Endothelial cell of umbilical vein (primary cell): ENCODE data around the gene GALNT17. TPM values are rescaled to one million over a fixed set of nuclear protein-coding genes. Genes with fewer than 3 reads are reported as not detected.

Experiments used
- BruUV-seq: library from RNA; stranded (reverse); fragments of 400-500 nt; replicated peaks from 2 replicates; lab custom pipeline; 2021; lab: Mats Ljungman, UMichigan
- CTCF ChIA-PET: fragments of 300-600, 350-600 bp; sonication (Branson Sonifier 250); formaldehyde crosslinking; loops from one replicate; lab custom pipeline; 2021; ENCODE audit warnings: antibody characterized with exemption, inconsistent platforms; lab: Charles Lee
- POLR2A ChIA-PET: fragments of 300-600, 350-600 bp; sonication (Branson Sonifier 250); formaldehyde crosslinking; loops from one replicate; lab custom pipeline; 2021; ENCODE audit warnings: antibody characterized with exemption, inconsistent platforms; lab: Charles Lee
- DNase-seq: peaks from one replicate; pipeline ENCODE4 v3.0.0-alpha.2; 2011; ENCODE audit warnings: low read depth, low spot score
- FAIRE-seq: peaks from 2 replicates; lab custom pipeline; 2011; peaks lifted over from hg19 to GRCh38; lab: Jason Lieb, UNC
- H2AFZ ChIP-seq: 2 replicates; pipeline ENCODE4 v1.6.0; 2012; ENCODE audit warnings: low read depth, low read length, control low read depth, inconsistent platforms
- H3K27ac ChIP-seq: 2 replicates; pipeline ENCODE4 v1.5.1; 2011; ENCODE audit warnings: low read depth, mild to moderate bottlenecking, control low read depth, low read length, moderate library complexity; ENCODE audit not compliant: insufficient read depth
- H3K27me3 ChIP-seq, 2 experiments: 2 replicates each; pipeline versions ENCODE4 v1.6.0 to v1.6.1; 2011; ENCODE audit warnings: low read length in 2 of 2, mixed read lengths in 1 of 2; ENCODE audit not compliant: control insufficient read depth in 2 of 2, insufficient read depth in 2 of 2
- H3K36me3 ChIP-seq, 2 experiments: 2 replicates in 1 of 2; 3 replicates in 1 of 2; pipeline ENCODE4 v1.5.1; 2011; ENCODE audit warnings: low read length in 2 of 2, mild to moderate bottlenecking in 1 of 2, moderate library complexity in 1 of 2; ENCODE audit not compliant: control insufficient read depth in 2 of 2, insufficient read depth in 2 of 2; ENCODE audit errors: extremely low read depth in 1 of 2
- H3K4me1 ChIP-seq: 3 replicates; pipeline ENCODE4 v1.5.1; 2011; ENCODE audit warnings: mild to moderate bottlenecking, low read length; ENCODE audit not compliant: control insufficient read depth, insufficient read depth; ENCODE audit errors: extremely low read depth
- H3K4me2 ChIP-seq: 2 replicates; pipeline ENCODE4 v1.6.1; 2011; ENCODE audit warnings: low read length, control low read depth, mixed read lengths; ENCODE audit not compliant: insufficient read depth
- H3K4me3 ChIP-seq, 3 experiments: fragments of 200-600 bp in 1 of 3; sonication (generic), shearing (Covaris generic) in 1 of 3; replicated peaks in 1 of 3; 2 replicates each; pipeline ENCODE4 v1.5.1; 2011 to 2016; ENCODE audit warnings: control low read depth in 3 of 3, low read length in 3 of 3, mild to moderate bottlenecking in 2 of 3, inconsistent platforms in 1 of 3, low read depth in 1 of 3, moderate library complexity in 1 of 3; ENCODE audit not compliant: insufficient read depth in 1 of 3
- H3K79me2 ChIP-seq: 2 replicates; pipeline ENCODE4 v1.6.0; 2012; ENCODE audit warnings: low read length, inconsistent platforms; ENCODE audit not compliant: control insufficient read depth, insufficient read depth
- H3K9ac ChIP-seq: replicated peaks from 2 replicates; pipeline ENCODE3; 2011; ENCODE audit warnings: low read length, control low read depth; ENCODE audit not compliant: insufficient read depth; ENCODE audit errors: extremely low read depth
- H3K9me1 ChIP-seq: replicated peaks from 3 replicates; pipeline ENCODE4 v1.6.0; 2011; ENCODE audit warnings: mild to moderate bottlenecking, low read length; ENCODE audit not compliant: control insufficient read depth, insufficient read depth; ENCODE audit errors: extremely low read depth
- H3K9me3 ChIP-seq: replicated peaks from 2 replicates; pipeline ENCODE4 v1.5.1; 2012; ENCODE audit warnings: low read length, inconsistent platforms; ENCODE audit not compliant: control insufficient read depth, insufficient read depth
- H4K20me1 ChIP-seq: replicated peaks from 2 replicates; pipeline ENCODE3; 2011; ENCODE audit warnings: mild to moderate bottlenecking, low read length; ENCODE audit not compliant: control insufficient read depth, insufficient read depth; ENCODE audit errors: extremely low read depth
- CTCF ChIP-seq, 2 donors: IDR thresholded peaks; 1 replicate in 1 of 2; 2 replicates in 1 of 2; pipeline ENCODE4 v1.5.1; 2011; ENCODE audit warnings: low read length in 2 of 2, mild to moderate bottlenecking in 2 of 2, moderate library complexity in 2 of 2, control low read depth in 1 of 2, inconsistent platforms in 1 of 2, low read depth in 1 of 2; ENCODE audit not compliant: insufficient read depth in 1 of 2; ENCODE audit errors: extremely low read depth in 1 of 2
- EZH2 ChIP-seq: IDR thresholded peaks from 2 replicates; pipeline ENCODE4 v1.6.1; 2012; ENCODE audit warnings: borderline replicate concordance, low read depth, mild to moderate bottlenecking, moderate library complexity, low read length, inconsistent platforms; ENCODE audit not compliant: severe bottlenecking
- FOS ChIP-seq: IDR thresholded peaks from 2 replicates; pipeline ENCODE4 v1.6.1; 2011; ENCODE audit warnings: mild to moderate bottlenecking, low read length, moderate library complexity, borderline replicate concordance; ENCODE audit not compliant: insufficient read depth
- GATA2 ChIP-seq: IDR thresholded peaks from 2 replicates; pipeline ENCODE4 v1.7.0; 2011; ENCODE audit warnings: low read depth, mild to moderate bottlenecking, moderate library complexity, mixed read lengths, low read length; ENCODE audit not compliant: insufficient read length, insufficient read depth
- JUN ChIP-seq: IDR thresholded peaks from 2 replicates; pipeline ENCODE4 v1.6.1; 2011; ENCODE audit warnings: borderline replicate concordance, low read depth; ENCODE audit not compliant: insufficient read length, insufficient read depth
- MAX ChIP-seq: IDR thresholded peaks from 2 replicates; pipeline ENCODE4 v1.6.1; 2011; ENCODE audit not compliant: insufficient read depth, insufficient read length
- MYC ChIP-seq: IDR thresholded peaks from one replicate; pipeline ENCODE4 v1.6.1; 2011; ENCODE audit warnings: mild to moderate bottlenecking, low read depth, low read length
- POLR2A ChIP-seq: IDR thresholded peaks from 2 replicates; pipeline ENCODE4 v1.6.1; 2012; ENCODE audit warnings: low read depth, mild to moderate bottlenecking, control low read depth, low read length
- POLR2AphosphoS5 ChIP-seq: IDR thresholded peaks from 2 replicates; pipeline ENCODE4 v1.6.1; 2012; ENCODE audit warnings: low read depth, mild to moderate bottlenecking, control low read depth, low read length, moderate library complexity; ENCODE audit not compliant: insufficient read depth
- dilution Hi-C: fragments of 300-500 bp; cut with MboI; formaldehyde crosslinking; loops from one replicate; pipeline ENCODE4 v1.15.0; 2019; ENCODE audit warnings: low sequenced_read_pairs; ENCODE audit not compliant: extremely low pct_ligation_motif_present
- intact Hi-C: fragments of 100-400 bp; cut with micrococcal nuclease; formaldehyde crosslinking; loops from one replicate; pipeline ENCODE4 v1.10.0; 2022
- polyA plus RNA-seq, 4 experiments: library from polyadenylated mRNA; depleted of rRNA in 3 of 4; stranded (reverse) in 3 of 4; unstranded in 1 of 4; fragments of >200 nt; gene quantifications; 2 replicates each; pipeline versions ENCODE4 v1.2.1 to v1.2.3, GENCODE V29; 2011 to 2012; ENCODE audit warnings: missing spikeins in 1 of 4
- total RNA-seq: library from RNA; stranded (reverse); gene quantifications from 2 replicates; pipeline ENCODE4 v1.2.3, GENCODE V29; 2021

The GALNT17 gene
- total and polyA plus RNA-seq, 2 donors (not counting 3 experiments of a cell fraction or from before 2014, with no cell fraction given) = not detected

- Histone ChIP-seq H2AFZ (no peak overlapping the region), H3K9me1 (no peaks in the 10 kb centered on the region), H3K27me3 (no peaks in the 10 kb centered on the region), H3K36me3 (no peaks in the 10 kb centered on the region), H3K4me1 (no peaks in the 10 kb centered on the region), H3K4me2 (no peak overlapping the region), H3K4me3 (no peak overlapping the region), H3K27ac (no peak overlapping the region), H3K79me2 (no peaks in the 10 kb centered on the region), H3K9ac (no peak overlapping the region), H3K9me3 (peaks cover 2% of the 10 kb centered on the region), H4K20me1 (no peaks in the 10 kb centered on the region)
- intact Hi-C loops = no loop called here
- CTCF ChIA-PET = no interaction called here
- TF ChIP-seq CTCF (IDR thresholded peaks at IDR 0.05; ENCODE audit: extremely low read depth in 1 of 2, insufficient read depth in 1 of 2, low read depth in 1 of 2, low read length in 2 of 2) (no peak), POLR2A (no peak), EZH2 (no peak), GATA2 (no peak), POLR2AphosphoS5 (no peak), MYC (no peak), JUN (no peak), FOS (no peak), MAX (no peak)
- POLR2A ChIA-PET = no interaction called here
- no TSS peak for BruUV-seq
- dilution Hi-C loops = no loop called here
- DNase-seq (no peak), FAIRE-seq (no peak)
These were observed 334.7 kb downstream of the GALNT17 start for GRCh38 chr7:71466448-71467145.
